CD4-positive, alpha-beta T cell treated with Interferon alpha-2 for 1 hour (primary cell): Measurements from ENCODE around the gene SYT1.
"Not testable (repeated sequence)": the region's sequence is repeated elsewhere in the genome, so short reads cannot be mapped to it uniquely, and the experiment has no call there.

Experiments used
- DNase-seq, 2 donors: peaks; one replicate each; pipeline ENCODE4 v3.0.0-alpha.2; 2020 to 2022

The SYT1 gene

DNA sequence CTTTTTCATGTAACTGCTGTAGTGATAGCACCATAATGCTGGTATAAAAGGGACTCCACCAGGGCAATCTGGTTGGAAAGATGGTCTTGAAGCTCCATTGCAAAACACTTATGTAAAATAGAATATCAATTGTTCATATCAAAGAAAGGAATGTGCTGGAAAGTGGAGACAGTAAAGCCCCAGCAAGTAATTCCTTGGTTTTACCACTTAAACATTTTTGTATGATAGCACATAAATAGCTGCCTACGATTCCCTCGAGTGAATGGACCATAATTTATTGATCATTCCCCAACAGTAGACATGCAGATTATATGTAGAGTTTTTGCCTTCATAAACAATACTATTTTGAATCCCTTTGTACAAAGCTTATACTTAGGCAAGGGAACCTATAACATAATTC is 550.7 kb downstream of the SYT1 start:
- DNase-seq, result no peak

- no peak for DNase-seq
These were observed 551.3 kb downstream of the SYT1 start for GRCh38 chr12:79415746-79416435.

- DNase-seq, result no peak
These were observed 555.6 kb downstream of the SYT1 start for GRCh38 chr12:79420146-79420618.

GRCh38 chr12:79421236-79421740 is 556.7 kb downstream of the SYT1 start:
- DNase-seq, result no peak

DNA sequence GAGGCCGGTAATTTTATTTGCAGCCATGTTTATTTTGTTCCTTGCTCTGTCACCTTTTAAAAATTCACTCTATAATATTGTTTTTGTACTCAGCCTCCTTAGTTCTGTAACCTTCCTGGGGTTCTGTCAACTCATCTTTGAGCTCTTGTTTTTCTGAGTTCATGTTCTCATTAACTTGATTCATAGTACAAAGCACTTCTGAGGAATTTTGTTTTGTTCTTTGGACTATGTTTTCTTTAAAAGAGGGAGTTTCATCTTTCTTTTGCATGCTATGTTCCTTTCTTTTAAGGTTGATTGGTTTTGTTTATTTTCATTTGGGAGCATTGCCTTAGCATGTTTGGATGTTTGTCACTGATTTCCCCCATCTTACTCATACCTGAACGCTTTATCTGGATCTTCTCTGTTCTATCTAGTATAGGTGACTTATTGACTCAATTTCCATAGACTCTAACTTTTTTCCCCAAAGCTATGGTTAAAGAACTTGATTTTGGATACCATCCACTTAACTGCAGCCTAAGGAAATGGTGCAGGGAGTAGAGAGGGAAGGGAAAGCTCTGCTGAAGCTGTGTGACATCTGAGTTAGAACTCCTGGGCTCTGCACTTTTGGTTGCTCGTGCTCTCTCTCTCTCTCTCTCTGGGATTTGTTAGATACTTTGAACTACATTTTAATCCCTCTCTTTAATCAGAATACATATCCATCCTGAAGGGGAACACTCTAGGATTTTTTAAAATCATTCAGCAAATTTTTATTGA is 557.7 kb downstream of the SYT1 start:
- DNase-seq, result no peak

DNA sequence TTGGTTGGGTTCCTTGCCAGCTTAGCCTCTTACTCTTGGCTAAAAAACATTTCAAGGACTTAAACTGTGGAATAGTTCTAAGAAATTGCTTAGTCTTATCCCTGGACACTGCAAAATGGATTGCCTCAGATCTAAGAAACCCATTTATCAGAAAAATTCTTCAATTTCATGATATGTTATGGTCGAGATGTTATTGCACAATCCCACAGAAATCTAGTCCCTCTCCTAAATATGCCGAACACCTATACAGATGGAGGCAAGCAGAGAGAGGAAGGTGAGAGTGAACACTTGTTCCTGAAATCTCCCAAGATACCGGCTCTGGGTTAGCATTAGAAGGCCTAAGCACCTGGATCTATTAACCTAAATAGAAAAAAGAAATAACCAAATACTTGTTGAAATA is 559.0 kb downstream of the SYT1 start:
- DNase-seq, result no peak

DNA sequence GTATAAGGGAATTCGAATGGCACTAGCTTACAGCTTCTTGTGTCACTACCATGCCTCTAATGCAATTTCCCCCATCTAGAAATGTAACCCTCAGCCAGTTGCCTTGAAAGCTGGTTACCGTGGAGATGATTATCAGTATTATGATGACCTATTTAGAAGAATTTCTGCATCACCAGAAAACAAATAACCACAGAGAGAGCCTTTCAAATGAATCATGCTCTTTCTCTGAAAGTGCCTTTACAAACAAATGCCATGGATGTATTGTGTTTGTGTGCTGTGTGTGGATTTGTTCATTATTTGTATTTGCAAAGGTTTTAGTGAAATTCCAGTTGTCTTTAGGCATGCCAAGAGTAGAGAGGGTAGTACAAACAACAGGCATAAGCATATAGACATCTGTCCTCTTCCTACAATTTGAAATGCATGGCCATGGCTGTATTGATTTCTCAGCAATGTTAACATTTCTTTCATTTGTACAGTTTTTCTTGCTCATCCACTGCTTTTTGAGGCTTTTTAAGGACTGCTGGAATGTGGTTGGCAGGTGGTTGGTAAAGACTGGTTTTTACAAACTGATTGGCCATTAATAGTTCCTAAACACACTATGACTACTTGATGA is 559.6 kb downstream of the SYT1 start:
- no peak for DNase-seq

- DNase-seq, result no peak
These were observed 561.5 kb downstream of the SYT1 start for GRCh38 chr12:79426121-79426520.

- DNase-seq, result not testable (repeated sequence)
These were observed 562.2 kb downstream of the SYT1 start for GRCh38 chr12:79426744-79427143.

- no peak for DNase-seq
These were observed 569.0 kb downstream of the SYT1 start for GRCh38 chr12:79433465-79434072.

DNA sequence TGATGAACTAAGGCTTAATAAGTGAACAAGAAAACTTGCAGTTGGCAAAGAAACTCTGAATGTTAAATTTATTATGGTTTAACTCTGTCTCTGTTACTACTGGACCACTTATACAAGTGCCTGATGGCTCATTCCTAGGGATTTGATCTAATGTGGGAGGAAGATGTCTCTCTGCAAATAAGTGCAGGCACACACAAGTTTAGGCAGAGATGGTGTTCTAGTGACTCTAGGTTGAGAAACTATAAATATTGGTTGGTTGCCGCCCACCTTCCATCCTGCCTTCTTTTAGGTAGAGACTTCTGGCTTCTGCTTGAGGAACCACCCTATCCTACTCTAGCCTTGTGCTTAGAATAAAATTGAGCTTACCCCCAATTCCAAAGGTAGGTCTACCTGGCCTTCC is 570.0 kb downstream of the SYT1 start:
- no peak for DNase-seq

- no peak for DNase-seq
These were observed 571.2 kb downstream of the SYT1 start for GRCh38 chr12:79435742-79436141.

- DNase-seq, result no peak
These were observed 574.1 kb downstream of the SYT1 start for GRCh38 chr12:79438480-79439174.

DNA sequence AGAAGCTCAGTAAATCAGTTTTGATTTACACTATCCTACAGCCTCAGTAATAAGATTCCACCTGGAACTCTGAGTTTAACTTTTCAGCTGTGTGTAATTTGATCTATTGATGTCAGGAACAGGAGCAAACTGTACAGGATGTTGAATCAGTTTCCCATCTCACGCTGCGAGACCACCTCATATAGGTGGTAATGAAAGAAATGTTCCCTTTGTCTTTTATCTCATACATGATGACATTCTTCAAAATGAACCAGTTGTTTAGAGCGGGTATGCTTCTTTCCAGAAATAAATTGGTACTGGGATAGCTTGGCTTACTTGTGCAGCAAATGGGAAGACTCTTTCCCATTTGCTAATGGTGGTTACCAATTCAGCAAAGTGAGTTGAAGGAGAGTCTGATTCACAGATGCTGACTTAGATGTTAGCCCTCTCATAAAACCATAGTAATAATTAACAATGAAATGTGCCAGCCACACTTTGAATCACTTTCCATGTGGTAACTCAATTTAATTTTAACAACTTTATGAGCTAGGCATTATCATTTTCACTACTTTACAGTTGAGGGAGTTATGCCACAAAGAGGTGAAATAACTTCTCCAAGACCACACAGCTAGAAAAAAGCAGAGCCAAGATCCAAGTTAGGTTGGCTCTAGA is 574.7 kb downstream of the SYT1 start:
- no peak for DNase-seq

DNA sequence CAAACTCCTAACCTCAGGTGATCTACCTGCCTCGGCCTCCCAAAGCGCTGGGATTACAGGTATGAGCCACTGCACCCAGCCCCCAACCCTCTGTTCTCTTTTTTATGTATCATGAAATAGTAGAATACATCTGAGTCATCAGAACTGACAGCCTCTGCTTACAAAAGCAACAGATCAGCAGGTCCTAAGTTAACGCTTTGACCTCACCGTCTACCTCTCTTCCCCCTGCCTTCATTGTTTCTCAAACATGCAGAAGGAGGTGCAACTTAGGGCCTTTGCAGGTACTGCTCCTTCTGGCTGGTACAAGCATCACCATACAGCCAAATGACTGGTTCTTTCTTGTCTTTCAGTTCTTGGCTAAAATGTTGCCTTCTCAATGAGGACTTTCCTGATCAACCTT is 577.0 kb downstream of the SYT1 start:
- DNase-seq, result no peak

- no peak for DNase-seq
These were observed 577.8 kb downstream of the SYT1 start for GRCh38 chr12:79442396-79442795.

DNA sequence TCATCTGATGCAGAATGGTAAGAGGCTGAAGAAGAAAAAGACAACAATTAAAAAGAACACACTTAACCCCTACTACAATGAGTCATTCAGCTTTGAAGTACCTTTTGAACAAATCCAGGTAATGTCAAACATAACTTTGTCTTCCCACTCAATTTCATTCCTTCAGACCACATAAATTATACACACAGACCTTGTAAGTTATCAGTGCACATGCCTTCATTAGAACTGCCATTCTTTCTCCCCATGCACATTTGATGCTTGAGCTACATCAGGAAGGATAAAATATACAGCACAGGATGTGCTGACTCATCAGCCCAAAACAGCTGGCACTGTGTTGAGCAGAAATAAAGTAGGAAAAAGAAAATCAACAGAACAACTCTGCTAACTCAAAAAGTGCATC is 579.5 kb downstream of the SYT1 start:
- DNase-seq, result no peak

DNA sequence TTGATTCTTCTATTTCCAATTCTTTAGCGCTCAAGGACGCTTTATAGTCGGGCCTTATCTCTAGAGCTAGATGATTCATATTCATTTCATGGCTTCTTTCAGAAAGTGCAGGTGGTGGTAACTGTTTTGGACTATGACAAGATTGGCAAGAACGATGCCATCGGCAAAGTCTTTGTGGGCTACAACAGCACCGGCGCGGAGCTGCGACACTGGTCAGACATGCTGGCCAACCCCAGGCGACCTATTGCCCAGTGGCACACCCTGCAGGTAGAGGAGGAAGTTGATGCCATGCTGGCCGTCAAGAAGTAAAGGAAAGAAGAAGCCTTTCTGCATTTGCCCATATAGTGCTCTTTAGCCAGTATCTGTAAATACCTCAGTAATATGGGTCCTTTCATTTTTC is 584.2 kb downstream of the SYT1 start:
- no peak for DNase-seq

GRCh38 chr12:79451365-79451764 is 586.8 kb downstream of the SYT1 start:
- no peak for DNase-seq

DNA sequence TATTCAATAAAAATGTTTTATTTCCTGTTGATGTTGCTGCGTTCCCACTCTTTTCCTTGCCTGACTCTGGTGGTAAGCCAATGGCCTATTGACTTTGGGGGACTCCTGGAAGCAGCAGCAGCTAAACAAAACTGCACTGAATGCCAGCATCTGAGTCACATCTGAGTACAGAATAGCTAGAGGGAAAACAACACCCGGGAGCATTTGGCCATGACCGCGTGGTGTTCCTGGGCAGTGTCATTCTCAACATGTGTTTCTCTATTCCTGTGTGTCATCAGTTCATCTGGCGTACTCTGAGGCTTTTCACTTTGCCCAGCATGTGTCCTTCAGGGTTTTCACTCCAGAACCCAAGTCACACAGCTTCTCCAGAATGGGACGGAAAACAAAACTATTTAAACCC is 587.4 kb downstream of the SYT1 start:
- no peak for DNase-seq

DNA sequence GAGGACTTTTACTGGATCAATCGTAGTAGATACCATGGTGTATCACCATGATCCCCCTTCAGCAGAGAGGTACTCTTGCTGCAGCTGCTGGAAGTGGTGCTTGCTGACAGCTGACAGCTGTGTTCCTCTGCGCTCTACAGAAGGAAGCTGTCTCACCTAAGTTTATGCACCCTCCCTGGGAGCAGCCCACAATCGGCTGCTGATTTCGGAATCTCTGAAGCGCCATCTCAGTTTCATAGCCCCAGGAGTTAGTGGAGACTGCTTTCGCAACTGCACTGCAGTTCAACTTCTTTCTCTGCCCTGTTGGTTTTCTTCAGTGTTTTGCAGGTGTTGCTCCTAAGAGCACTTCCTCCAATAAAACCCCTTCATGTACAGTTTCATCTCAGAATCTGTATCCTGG is 588.3 kb downstream of the SYT1 start:
- no peak for DNase-seq

DNA sequence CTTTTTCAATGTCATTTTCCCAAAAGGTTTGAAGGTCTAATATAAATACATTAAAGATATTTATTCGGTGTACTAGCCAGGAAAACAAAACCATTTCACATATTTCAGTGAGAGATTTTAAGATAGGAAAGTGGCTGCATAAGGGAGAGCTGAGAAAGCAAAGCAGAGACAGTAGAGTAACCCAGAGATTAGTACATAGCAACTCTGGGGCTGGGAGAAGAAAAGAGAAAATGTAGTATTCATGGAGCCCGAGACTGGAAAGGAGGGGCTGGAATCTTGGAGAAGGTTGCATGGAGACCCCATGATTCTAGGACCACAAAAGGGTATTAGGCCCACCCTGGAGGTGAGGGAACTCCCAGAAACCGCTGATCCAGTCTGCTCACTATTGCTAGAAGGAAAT is 589.2 kb downstream of the SYT1 start:
- no peak for DNase-seq
